ENCODE data around the gene CD24. TPM values are rescaled to one million over a fixed set of nuclear protein-coding genes. Genes with fewer than 3 reads are reported as not detected.
A peak's percentile ranks its signal among the peaks of the same experiment; 100 is the strongest.

CD24 gene
- total RNA-seq, 6 experiments from 2014 or later = 7.1 to 140 (median 55.5) TPM

DNA sequence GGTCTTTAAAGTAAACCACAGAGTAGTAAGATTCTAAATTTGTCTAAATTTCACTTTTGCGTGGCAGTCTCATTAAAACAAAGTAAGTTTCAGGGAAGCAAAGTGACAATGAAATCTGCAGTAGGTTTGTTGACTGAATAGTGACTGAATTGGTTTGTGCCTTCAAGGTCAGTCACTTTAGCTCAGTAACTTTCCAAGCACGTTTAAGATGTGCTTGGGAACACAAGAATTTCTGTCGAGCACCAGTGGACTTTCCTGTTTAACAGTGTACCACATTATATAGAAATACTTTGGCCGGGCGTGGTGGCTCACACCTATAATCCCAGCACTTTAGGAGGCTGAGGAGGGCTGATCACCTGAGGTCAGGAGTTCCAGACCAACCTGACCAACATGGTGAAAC lies 1.7 kb upstream of the CD24 start:
- Histone ChIP-seq H3K4me1 (peaks cover 0 to 13% (median 6%) of the 10 kb centered on the region in 4 donors), H3K27me3 (peaks cover 0 to 14% of the 10 kb centered on the region in 2 donors), H3K9me3 (no peaks in the 10 kb centered on the region), H3K4me3 (no peak overlapping the region), H3K36me3 (no peaks in the 10 kb centered on the region), H3K27ac (no peak overlapping the region)
- intact Hi-C loops (cut with DNase I) = no loop called here
- no peak for TF ChIP-seq POLR2A (IDR thresholded peaks at IDR 0.05)
- TF ChIP-seq CTCF (IDR thresholded peaks at IDR 0.05) = no peak
- no peak for DNase-seq
- ATAC-seq = no peak
- 52% methylated on average over 4 of the region's 5 CpGs for whole genome bisulfite sequencing (ENCODE audit: insufficient coverage, low coverage, low lambda C conversion rate, missing lambda C conversion rate)

DNA sequence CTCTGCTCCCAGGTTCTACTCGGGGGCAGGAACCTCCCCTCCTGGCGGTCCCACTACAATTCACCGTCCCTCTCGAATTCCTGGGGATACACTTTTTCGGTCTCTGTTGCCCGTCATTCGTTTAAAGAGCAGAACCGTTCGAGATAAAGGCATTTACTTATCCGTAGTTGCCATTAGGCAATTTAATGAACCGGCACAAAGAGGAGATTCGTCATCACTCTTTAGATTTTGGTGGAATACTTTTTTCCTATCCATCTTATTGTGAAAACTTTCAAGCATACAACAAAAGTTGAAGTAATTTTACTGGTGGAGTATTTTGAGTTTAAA lies 1.2 kb upstream of the CD24 start:
- TF ChIP-seq CTCF (IDR thresholded peaks at IDR 0.05) (no peak), POLR2A (IDR thresholded peaks at IDR 0.05) (no peak)
- no peaks in the 10 kb centered on the region for H3K36me3 ChIP-seq
- H3K4me1 ChIP-seq = peaks cover 0 to 13% (median 6%) of the 10 kb centered on the region in 4 donors
- peak overlapping the region; percentile 43 to 76 (median 74) for H3K27ac ChIP-seq
- no peak for DNase-seq
- intact Hi-C loops (cut with DNase I) = no loop called here
- ATAC-seq = peak in 3 of 4 donors; percentile 3 to 6 (median 3)
- no peaks in the 10 kb centered on the region for H3K9me3 ChIP-seq
- peaks cover 0 to 14% of the 10 kb centered on the region in 2 donors for H3K27me3 ChIP-seq
- H3K4me3 ChIP-seq = peak overlapping the region; percentile 69 to 74 (median 73)
- WGBS (ENCODE audit: insufficient coverage, low coverage, low lambda C conversion rate, missing lambda C conversion rate) = 2% methylated on average over 8 of the region's 12 CpGs

DNA sequence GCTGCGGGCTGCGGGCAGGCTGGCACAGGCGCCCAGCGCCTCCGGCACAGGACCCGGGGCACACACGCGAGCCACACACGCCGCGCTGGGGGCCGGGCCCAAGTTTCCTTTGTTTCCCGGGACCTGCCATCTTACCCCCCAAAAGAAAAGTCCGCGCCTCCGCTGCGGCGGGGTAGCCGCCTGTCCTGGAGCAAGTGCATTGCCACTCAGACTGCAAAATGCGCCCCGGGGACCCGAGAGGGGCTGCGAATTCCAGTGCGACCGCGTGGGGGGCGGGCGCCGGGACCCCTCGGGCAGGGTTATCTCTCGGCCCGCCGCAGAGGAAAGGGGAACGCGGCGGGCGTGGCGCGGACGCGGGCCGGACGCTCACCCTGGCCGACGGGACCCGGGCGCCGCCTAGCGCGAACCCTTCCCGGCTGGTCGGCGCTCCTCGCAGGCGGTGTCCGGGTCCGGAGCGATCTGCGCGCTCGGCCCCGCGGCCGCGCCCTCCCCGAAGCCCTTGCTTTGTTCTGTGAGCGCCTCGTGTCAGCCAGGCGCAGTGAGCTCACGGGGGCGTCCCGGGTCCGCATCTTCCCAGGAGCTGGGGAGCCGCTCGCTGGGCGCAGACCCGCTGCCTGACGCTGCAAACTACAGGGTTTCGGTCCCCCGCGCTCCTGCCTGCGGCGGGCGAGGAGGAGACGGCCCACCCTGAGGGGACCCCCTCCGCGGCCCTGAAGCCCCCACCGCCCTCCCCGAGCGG lies 639 bp upstream of the CD24 start:
- peak overlapping the region; percentile 43 to 76 (median 74) for H3K27ac ChIP-seq
- no CpG with 5 or more reads among the region's 90 CpGs for WGBS (ENCODE audit: insufficient coverage, low coverage, low lambda C conversion rate, missing lambda C conversion rate)
- intact Hi-C loops (cut with DNase I) = no loop called here
- DNase-seq = peak; percentile 74 to 77 (median 75)
- peak; percentile 19 to 45 (median 34) for TF ChIP-seq CTCF (IDR thresholded peaks at IDR 0.05)
- TF ChIP-seq POLR2A (IDR thresholded peaks at IDR 0.05) = peak; percentile 27
- peak; percentile 77 to 93 (median 90) for ATAC-seq
- peak overlapping the region; percentile 69 to 74 (median 73) for H3K4me3 ChIP-seq
- H3K36me3 ChIP-seq = no peaks in the 10 kb centered on the region
- peaks cover 0 to 14% of the 10 kb centered on the region in 2 donors for H3K27me3 ChIP-seq
- H3K9me3 ChIP-seq = no peaks in the 10 kb centered on the region
- H3K4me1 ChIP-seq = peaks cover 0 to 13% (median 6%) of the 10 kb centered on the region in 4 donors

- no peak for TF ChIP-seq POLR2A (IDR thresholded peaks at IDR 0.05)
- TF ChIP-seq CTCF (IDR thresholded peaks at IDR 0.05) = no peak
- ATAC-seq = peak; percentile 26 to 59 (median 47)
- WGBS (ENCODE audit: insufficient coverage, low coverage, low lambda C conversion rate, missing lambda C conversion rate) = 2% methylated on average over 9 of the region's 32 CpGs
- peak; percentile 37 to 59 (median 50) for DNase-seq
- H3K36me3 ChIP-seq = no peaks in the 10 kb centered on the region
- H3K27ac ChIP-seq = peak overlapping the region; percentile 7 to 57 (median 24)
- H3K9me3 ChIP-seq = no peaks in the 10 kb centered on the region
- H3K4me3 ChIP-seq = peak overlapping the region; percentile 38 to 69 (median 58)
- H3K27me3 ChIP-seq = peaks cover 0 to 14% of the 10 kb centered on the region in 2 donors
- peaks cover 0 to 13% (median 6%) of the 10 kb centered on the region in 4 donors for H3K4me1 ChIP-seq
- intact Hi-C loops (cut with DNase I) = no loop called here
These were observed 643 bp downstream of the CD24 start for GRCh38 chr6:106973836-106974335.

All from right lobe of liver (tissue), 6 donors.